Measurements from ENCODE around the gene ACHE.

Gene ACHE

DNA sequence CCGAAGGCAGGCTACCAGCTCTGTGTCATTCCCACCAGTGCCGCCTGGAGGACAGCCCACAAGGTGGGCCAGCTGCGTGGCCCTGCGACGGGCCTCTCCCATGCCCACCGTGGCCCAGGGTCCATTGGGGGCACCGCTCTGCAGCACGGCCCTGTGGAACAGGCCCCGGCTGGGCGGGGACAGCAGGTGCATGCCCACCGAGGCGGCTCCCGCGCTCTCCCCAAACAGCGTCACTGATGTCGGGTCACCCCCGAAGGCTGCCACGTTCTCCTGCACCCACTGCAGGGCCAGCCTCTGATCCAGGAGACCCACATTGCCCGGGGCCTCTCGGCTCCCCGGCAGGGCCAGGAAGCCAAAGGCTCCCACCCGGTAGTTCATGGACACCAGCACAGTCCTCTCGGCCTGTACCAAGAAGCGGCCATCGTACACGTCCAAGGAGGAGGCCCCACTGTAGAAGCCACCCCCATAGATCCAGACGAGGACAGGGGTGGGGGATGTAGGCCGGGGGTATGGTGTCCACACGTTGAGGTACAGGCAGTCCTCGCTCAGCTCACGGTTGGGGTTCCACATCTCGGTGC lies 2.3 kb downstream of the ACHE start:
- Histone ChIP-seq H3K4me1 (ENCODE audit: insufficient read depth, low read length) (no peaks in the 10 kb centered on the region; the same call in 1 of the 2 replicates), H3K9ac (ENCODE audit: low read depth, low read length) (no peak overlapping the region), H3K36me3 (ENCODE audit: insufficient read depth, low read length) (0 out of 2 replicates have a peak, but pooled peaks cover 2% of the 10 kb centered on the region), H3K9me3 (ENCODE audit: control insufficient read depth, insufficient read depth, low read length) (no peaks in the 10 kb centered on the region)

DNA sequence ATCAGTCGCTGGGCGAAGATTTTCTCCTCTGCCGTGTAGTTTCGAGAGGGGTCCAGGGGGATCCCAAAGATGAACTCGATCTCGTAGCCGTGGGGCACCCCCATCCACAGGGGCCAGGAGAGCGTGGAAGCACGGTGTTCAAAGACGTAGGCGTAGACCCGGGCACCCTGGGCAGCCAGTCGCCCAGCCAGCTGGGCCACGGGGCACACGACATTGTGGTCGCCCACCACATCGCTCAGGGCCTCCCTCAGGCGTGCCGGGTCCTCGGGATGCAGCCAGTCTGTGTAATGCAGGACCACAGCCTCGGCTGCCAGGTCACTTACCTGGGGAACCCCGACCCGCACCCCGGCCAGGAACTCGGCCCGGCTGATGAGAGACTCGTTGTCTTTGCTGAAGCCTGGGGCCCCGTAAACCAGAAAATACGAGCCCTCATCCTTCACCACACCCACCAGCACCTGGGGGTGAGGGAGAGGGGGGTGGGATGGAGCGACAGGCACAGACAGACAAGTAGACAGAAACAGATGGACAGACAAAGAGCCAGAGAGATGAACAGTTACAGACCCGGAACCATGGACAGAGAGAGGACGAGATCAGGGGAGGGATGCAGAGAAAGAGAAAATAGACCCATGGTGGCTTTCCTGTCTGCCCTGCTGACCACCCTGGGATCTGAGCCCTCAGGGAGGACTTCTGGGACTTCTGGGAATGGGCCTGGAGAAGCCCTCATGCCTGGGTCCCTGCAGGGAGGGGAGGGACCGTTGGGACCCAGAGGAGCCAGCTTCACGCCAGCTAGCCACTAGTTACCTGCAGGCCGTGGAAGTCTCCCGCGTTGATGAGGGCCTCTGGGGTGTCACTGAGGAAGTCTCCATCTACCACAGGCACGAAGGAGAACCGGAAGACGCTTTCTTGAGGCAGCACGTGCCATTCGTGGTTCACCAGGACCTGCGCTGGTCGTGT lies 3.0 kb downstream of the ACHE start:
- Histone ChIP-seq H3K9me3 (ENCODE audit: control insufficient read depth, insufficient read depth, low read length) (no peaks in the 10 kb centered on the region), H3K36me3 (ENCODE audit: insufficient read depth, low read length) (0 out of 2 replicates have a peak, but pooled peaks cover 5% of the 10 kb centered on the region), H3K9ac (ENCODE audit: low read depth, low read length) (no peak overlapping the region), H3K4me1 (ENCODE audit: insufficient read depth, low read length) (no peaks in the 10 kb centered on the region; the same call in 1 of the 2 replicates)

DNA sequence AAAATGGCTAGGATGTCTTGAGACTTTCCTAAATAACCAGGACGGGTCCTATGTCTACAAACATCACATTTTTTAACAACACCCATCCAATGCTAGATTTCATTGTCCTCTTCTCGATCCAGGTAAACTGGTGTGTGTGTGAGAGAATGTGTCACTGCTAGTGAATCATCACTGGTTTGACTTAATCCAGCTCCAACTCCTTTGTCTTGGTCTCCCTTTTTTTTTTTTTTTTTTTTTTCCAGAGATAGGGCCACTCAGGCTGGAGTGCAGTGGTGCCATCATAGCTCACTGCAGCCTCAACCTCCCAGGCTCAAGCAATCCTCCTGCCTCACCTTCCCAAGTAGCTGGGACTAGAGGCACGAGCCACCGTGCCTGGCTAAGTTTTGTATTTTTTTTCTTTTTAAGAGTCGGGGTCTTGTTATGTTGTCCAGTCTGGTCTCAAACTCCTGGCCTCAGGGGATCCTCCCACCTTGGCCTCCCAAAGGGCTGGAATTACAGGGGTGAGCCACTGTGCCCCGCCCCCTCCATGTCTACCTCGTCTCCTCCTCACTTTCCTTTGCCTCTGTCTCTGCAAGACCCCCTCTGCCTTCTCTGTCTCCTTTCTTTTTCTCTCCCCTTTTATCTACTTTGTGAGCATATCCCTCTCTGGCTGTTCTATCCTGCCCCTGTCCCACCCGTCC lies 4.0 kb downstream of the ACHE start:
- Histone ChIP-seq H3K36me3 (ENCODE audit: insufficient read depth, low read length) (peaks cover 12% of the 10 kb centered on the region), H3K9ac (ENCODE audit: low read depth, low read length) (peak overlapping the region; percentile 66), H3K9me3 (ENCODE audit: control insufficient read depth, insufficient read depth, low read length) (no peaks in the 10 kb centered on the region), H3K4me1 (ENCODE audit: insufficient read depth, low read length) (peaks cover 5% of the 10 kb centered on the region; the same call in 1 of the 2 replicates)

DNA sequence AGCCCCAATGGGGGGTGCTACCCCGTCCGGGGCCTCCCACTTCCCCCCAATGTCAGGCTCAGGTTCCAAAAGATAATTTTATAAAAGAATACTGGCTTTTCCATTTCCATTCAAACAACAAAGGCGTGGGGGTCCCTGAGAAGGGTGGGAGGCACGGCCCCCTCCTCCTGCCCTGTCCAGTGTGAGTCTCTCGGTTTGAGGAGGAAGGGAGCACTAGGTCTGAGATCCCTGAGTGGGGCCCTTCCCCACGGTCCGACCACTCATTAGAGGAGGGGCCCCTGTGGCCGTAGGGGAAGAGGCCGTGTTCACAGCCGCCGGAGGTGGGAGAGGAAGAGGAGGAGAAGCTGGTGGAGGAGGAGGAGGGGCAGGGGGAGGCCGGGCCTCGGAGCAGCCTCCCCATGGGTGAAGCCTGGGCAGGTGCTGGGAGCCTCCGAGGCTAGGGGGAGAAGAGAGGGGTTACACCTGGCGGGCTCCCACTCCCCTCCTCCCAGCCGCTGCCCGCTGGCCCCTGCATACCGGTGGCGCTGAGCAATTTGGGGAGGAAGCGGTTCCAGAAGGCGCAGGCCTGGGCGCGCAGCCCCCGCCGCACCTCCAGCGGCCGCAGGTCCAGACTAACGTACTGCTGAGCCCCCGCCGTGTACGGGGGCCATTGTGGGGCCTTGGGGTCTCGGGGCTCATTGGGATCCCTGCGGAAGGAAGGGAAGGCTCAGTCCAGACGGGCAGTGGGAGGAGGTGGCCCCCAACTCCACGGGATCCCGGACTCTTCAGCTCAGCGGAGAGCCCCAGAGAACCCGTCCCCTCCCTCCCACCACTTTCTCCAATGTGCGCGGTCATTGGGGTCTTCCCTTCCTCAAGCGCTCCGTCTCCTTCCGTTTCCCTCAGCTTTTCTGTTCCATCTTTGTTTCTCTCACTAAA lies 4.8 kb downstream of the ACHE start:
- Histone ChIP-seq H3K4me1 (ENCODE audit: insufficient read depth, low read length) (peaks cover 5% of the 10 kb centered on the region; the same call in 1 of the 2 replicates), H3K36me3 (ENCODE audit: insufficient read depth, low read length) (peaks cover 19% of the 10 kb centered on the region), H3K9me3 (ENCODE audit: control insufficient read depth, insufficient read depth, low read length) (no peaks in the 10 kb centered on the region), H3K9ac (ENCODE audit: low read depth, low read length) (peak overlapping the region; percentile 66)

DNA sequence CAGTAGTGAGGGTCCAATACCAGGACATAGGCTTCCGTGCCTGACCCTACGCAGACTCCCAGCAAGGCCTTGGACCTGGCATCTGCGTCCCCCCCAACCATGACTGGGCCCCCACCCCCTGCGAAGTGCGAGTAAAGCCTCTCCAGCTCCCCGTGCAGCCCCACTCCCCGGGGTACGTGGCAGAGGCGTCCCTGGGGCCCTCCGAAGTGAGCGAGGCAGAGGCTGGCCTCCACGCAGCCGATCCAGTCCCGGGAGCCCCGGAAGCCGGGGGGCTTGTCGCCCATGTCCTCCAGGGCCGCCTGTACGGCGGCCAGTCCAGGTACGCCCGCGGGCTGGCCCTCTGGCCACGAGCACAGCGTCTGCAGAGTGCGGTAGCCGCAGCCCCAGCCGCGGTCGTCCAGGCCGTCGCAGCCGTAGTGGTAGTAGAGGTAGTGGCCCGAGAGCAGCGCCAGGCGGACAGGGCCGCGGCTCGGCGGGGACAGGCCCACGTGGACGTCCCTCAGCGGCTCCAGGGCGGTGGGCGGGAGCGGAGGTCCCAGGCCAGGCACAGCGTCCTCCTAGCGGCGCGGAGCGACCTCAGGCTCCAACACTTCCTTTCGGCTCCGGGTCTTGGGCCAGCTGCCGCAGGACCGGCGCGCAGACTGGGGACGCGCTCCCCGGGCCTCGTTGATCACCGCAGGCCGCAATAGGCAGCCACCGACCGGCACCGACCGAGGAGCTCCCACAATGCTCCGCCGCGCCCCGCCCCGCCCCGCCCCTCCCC lies 6.5 kb downstream of the ACHE start, which contains the start of gene UFSP1:
UFSP1 (minus strand) TSS at position 728 of the 763 bp plus-strand sequence; CDS start at position 284, 444 bp downstream.
- Histone ChIP-seq H3K4me1 (ENCODE audit: insufficient read depth, low read length) (peaks cover 5% of the 10 kb centered on the region; the same call in 1 of the 2 replicates), H3K36me3 (ENCODE audit: insufficient read depth, low read length) (peaks cover 20% of the 10 kb centered on the region), H3K9me3 (ENCODE audit: control insufficient read depth, insufficient read depth, low read length) (no peaks in the 10 kb centered on the region), H3K9ac (ENCODE audit: low read depth, low read length) (peak within 1 kb of the TSS; percentile 84)

DNA sequence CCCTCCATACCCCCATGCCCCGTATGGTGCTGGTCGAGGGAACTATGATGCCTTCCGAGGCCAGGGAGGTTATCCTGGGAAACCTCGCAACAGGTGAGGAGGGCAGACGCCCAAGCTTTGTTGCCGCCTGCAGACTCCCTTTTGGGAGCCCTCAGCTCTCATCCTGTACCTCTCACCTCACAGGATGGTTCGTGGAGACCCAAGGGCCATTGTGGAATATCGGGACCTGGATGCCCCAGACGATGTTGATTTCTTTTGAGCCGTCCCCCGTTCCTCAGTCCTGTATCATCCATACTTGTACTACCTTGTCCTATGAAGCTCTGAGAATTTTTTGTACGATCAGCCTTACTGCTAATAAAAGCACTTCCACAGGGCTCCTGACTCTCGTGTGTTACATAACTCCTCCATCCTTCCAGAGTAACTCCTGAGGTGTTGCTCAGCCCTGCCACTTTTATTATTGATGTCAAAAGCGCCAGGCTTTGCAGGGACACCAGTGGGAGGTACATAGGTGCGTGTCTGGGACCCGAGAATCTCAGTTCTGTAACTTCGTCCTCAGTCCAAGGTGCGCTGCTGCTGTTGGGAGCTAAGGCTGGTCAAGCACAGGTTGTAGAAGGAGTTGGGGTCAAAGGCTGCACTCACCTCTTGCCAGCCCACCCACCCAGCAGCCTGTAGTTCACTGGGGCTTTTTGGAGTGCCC lies 7.2 kb downstream of the ACHE start:
- Histone ChIP-seq H3K9ac (ENCODE audit: low read depth, low read length) (peak overlapping the region; percentile 84), H3K9me3 (ENCODE audit: control insufficient read depth, insufficient read depth, low read length) (no peaks in the 10 kb centered on the region), H3K36me3 (ENCODE audit: insufficient read depth, low read length) (peaks cover 26% of the 10 kb centered on the region), H3K4me1 (ENCODE audit: insufficient read depth, low read length) (peaks cover 5% of the 10 kb centered on the region; the same call in 1 of the 2 replicates)

DNA sequence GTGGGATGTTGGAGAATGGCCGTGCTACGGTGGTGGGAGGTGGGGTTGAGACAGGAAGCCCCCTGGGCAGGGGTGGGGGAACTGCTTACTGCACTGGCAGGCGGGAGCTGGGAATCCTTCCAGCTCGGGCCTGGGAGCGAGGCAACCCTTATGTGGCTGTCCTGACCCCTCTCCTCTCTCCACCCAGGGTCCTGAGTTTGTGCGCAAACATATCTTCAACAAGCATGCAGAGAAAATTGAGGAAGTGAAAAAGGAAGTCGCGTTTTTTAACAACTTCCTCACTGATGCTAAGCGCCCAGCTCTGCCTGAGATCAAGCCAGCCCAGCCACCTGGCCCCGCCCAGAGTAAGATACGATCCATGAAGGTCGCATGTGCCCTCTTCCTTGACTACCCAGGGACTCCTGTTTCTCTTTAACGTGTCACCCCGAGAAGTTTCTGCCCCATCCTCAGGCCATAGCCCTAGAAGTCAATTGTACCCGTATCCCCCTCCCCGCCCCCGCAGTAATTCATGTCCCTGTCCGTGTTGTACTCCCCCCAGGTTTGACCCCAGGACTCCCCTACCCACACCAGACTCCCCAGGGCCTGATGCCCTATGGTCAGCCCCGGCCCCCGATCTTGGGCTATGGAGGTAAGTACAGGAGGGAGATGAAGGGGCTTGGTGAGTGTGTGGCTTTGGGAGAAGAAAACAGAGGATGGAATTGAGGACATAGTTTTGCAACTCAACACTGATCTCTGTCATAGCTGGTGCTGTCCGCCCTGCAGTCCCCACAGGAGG lies 8.0 kb downstream of the ACHE start:
- H3K4me1 ChIP-seq (ENCODE audit: insufficient read depth, low read length): peaks cover 5% of the 10 kb centered on the region; the same call in 1 of the 2 replicates
- H3K9me3 ChIP-seq (ENCODE audit: control insufficient read depth, insufficient read depth, low read length): no peaks in the 10 kb centered on the region
- H3K36me3 ChIP-seq (ENCODE audit: insufficient read depth, low read length): peaks cover 26% of the 10 kb centered on the region
- H3K9ac ChIP-seq (ENCODE audit: low read depth, low read length): no peak overlapping the region; the same call in 1 of the 2 replicates

DNA sequence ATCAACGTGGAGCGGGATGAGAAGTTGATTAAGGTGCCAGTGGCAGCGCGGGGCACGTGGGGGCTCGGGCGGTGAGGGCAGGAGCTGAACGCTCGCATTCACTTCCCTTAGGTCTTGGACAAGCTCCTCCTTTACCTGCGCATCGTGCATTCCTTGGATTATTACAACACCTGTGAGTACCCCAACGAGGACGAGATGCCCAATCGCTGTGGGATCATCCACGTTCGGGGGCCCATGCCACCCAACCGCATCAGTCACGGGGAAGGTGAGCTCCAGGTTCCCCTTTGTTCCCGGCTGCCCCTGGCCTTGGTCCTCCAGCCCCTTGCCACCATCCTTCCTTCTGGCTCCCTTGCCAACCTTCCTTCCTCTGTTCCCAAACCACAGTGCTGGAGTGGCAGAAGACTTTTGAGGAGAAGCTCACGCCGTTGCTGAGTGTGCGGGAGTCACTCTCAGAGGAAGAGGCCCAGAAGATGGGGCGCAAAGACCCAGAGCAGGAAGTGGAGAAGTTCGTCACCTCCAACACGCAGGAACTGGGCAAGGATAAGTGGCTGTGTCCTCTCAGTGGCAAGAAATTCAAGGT lies 8.7 kb downstream of the ACHE start:
- H3K36me3 ChIP-seq (ENCODE audit: insufficient read depth, low read length): peaks cover 27% of the 10 kb centered on the region
- peaks cover 5% of the 10 kb centered on the region; the same call in 1 of the 2 replicates for H3K4me1 ChIP-seq (ENCODE audit: insufficient read depth, low read length)
- H3K9me3 ChIP-seq (ENCODE audit: control insufficient read depth, insufficient read depth, low read length): no peaks in the 10 kb centered on the region
- H3K9ac ChIP-seq (ENCODE audit: low read depth, low read length): no peak overlapping the region

DNA sequence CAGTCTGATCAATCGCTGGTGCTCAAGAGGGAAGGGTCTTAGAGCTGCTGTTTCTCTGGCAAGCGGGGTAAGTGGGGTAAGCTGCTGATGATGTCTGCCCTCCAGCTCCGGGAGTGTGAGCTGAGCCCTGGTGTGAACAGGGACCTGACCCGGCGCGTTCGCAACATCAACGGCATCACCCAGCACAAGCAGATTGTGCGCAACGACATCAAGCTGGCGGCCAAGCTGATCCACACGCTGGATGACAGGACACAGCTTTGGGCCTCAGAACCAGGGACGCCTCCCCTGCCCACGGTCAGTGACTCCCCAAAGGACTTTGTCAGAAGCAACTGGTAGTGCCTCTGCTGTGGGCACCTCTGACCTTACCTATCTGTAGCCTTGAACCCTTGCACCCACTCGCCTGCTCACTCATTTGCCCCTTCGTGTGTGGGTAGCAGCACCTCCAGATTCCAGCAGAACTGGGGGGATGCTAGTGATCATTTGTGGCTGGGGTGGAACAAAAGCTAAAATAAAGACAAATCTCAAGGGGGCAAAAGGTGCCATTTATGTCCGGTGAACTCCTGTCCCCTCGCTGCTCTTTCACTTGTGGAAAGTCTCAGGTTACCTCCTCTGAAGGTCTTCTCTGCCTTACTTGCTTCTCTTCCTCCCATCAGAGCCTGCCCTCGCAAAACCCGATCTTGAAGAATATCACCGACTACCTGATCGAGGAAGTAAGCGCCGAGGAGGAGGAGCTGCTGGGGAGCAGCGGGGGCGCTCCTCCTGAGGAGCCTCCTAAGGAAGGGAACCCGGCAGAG lies 9.3 kb downstream of the ACHE start:
- Histone ChIP-seq H3K4me1 (ENCODE audit: insufficient read depth, low read length) (0 out of 2 replicates have a peak, but pooled peaks cover 5% of the 10 kb centered on the region), H3K36me3 (ENCODE audit: insufficient read depth, low read length) (peaks cover 33% of the 10 kb centered on the region), H3K9me3 (ENCODE audit: control insufficient read depth, insufficient read depth, low read length) (no peaks in the 10 kb centered on the region), H3K9ac (ENCODE audit: low read depth, low read length) (no peak overlapping the region)

DNA sequence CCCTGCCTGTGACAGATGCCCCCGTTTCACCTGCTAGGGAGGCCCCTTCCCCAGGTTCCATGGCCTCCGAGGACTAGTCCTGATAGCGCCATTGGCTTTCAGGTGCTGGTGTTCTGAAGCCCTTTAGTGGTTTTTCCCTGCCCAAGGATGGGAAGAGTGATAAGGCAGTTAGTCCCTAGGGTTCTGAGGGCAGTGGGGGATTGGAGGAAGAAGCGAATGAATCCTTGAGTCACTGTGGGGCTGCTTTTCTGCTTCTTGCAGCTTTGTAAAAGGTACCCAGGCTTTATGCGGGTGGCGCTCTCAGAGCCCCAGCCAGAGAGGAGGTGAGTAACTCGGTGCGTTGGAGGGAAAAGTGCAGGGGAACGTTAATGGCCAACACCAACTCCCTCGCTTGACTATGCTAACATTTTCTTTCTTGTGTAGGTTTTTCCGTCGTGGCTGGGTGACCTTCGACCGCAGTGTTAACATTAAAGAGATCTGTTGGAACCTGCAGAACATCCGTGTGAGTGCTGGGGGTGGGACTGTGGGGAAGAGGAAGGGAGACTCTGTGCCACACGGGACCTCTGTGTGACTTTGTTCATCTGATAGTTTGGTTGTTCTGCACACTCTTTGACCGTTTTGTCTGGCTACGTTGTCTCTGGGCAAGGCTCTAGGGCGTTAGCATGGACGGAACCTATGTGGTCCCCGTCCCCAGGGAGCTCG lies 10.1 kb downstream of the ACHE start:
- Histone ChIP-seq H3K4me1 (ENCODE audit: insufficient read depth, low read length) (0 out of 2 replicates have a peak, but pooled peaks cover 5% of the 10 kb centered on the region), H3K9me3 (ENCODE audit: control insufficient read depth, insufficient read depth, low read length) (no peaks in the 10 kb centered on the region), H3K36me3 (ENCODE audit: insufficient read depth, low read length) (peaks cover 33% of the 10 kb centered on the region), H3K9ac (ENCODE audit: low read depth, low read length) (no peak overlapping the region)
